MCF 10A (cell line): ENCODE measurements around the gene PLPP3. TPM values are rescaled to one million over a fixed set of nuclear protein-coding genes. Genes with fewer than 3 reads are reported as not detected.

ENCODE experiments used
- BruUV-seq: library from RNA; stranded (reverse); fragments of 400-500 nt; replicated peaks from 2 replicates; lab custom pipeline; 2021; lab: Mats Ljungman, UMichigan
- CTCF ChIA-PET: fragments of 300-600 bp; sonication (Branson Sonifier 250); formaldehyde crosslinking; extraction: SDS; loops from one replicate; lab custom pipeline; 2021; ENCODE audit warnings: antibody characterized with exemption, inconsistent platforms; lab: Yijun Ruan, JAX
- POLR2A ChIA-PET: fragments of 300-600, 350-650 bp; sonication (Branson Sonifier 250); formaldehyde crosslinking; extraction: SDS; loops from one replicate; lab custom pipeline; 2020; ENCODE audit warnings: antibody characterized with exemption, inconsistent platforms; lab: Yijun Ruan, JAX
- DNase-seq: peaks from one replicate; pipeline ENCODE4 v3.0.0-alpha.2; 2018; ENCODE audit not compliant: unreplicated experiment
- H3K27ac Mint-ChIP-seq: one replicate; pipeline ENCODE4 v1.8.0; 2022; ENCODE audit warnings: mild to moderate bottlenecking, low read depth, mixed read lengths; ENCODE audit not compliant: unreplicated experiment
- H3K27me3 Mint-ChIP-seq: one replicate; pipeline ENCODE4 v1.8.0; 2022; ENCODE audit warnings: mixed read lengths; ENCODE audit not compliant: insufficient read depth, unreplicated experiment
- H3K36me3 Mint-ChIP-seq: one replicate; pipeline ENCODE4 v1.8.0; 2022; ENCODE audit warnings: mild to moderate bottlenecking, moderate library complexity, mixed read lengths; ENCODE audit not compliant: insufficient read depth, unreplicated experiment
- H3K4me1 Mint-ChIP-seq: one replicate; pipeline ENCODE4 v1.8.0; 2022; ENCODE audit warnings: mixed read lengths; ENCODE audit not compliant: insufficient read depth, unreplicated experiment
- H3K4me3 Mint-ChIP-seq: one replicate; pipeline ENCODE4 v1.8.0; 2022; ENCODE audit warnings: mild to moderate bottlenecking, moderate library complexity, mixed read lengths; ENCODE audit not compliant: unreplicated experiment
- H3K9me3 Mint-ChIP-seq: one replicate; pipeline ENCODE4 v1.8.0; 2022; ENCODE audit warnings: mixed read lengths; ENCODE audit not compliant: unreplicated experiment
- CTCF ChIP-seq: fragments of 200-600 bp; IDR thresholded peaks from one replicate; pipeline ENCODE4 v1.8.0; 2022; ENCODE audit warnings: antibody characterized with exemption, mild to moderate bottlenecking; ENCODE audit not compliant: unreplicated experiment
- intact Hi-C: fragments of 100-400 bp; cut with micrococcal nuclease; formaldehyde crosslinking; loops from 2 replicates; pipeline ENCODE4 v1.14.1; 2022
- total RNA-seq: library from RNA; stranded (reverse); gene quantifications from 2 replicates; pipeline ENCODE4 v1.2.3, GENCODE V29; 2022

The PLPP3 gene
- total RNA-seq, 1 experiment from 2014 or later = 0.84 TPM

GRCh38 chr1:56489695-56490094 lies 89.7 kb downstream of the PLPP3 start:
- H3K36me3 Mint-ChIP-seq = no peaks in the 10 kb centered on the region
- ChIA-PET CTCF (no interaction called here), POLR2A (no interaction called here)
- no peaks in the 10 kb centered on the region for H3K27me3 Mint-ChIP-seq
- DNase-seq = no peak
- no peak overlapping the region for H3K4me3 Mint-ChIP-seq
- no peaks in the 10 kb centered on the region for H3K9me3 Mint-ChIP-seq
- intact Hi-C loops = no loop called here
- H3K4me1 Mint-ChIP-seq = peaks cover 9% of the 10 kb centered on the region
- BruUV-seq = no TSS peak
- no peak overlapping the region for H3K27ac Mint-ChIP-seq
- no peak for TF ChIP-seq CTCF

GRCh38 chr1:56484695-56485094 lies 94.7 kb downstream of the PLPP3 start:
- Mint-ChIP-seq H3K27me3 (no peaks in the 10 kb centered on the region), H3K27ac (no peak overlapping the region), H3K4me1 (no peaks in the 10 kb centered on the region), H3K36me3 (no peaks in the 10 kb centered on the region), H3K4me3 (no peak overlapping the region), H3K9me3 (no peaks in the 10 kb centered on the region)
- no peak for TF ChIP-seq CTCF
- BruUV-seq = no TSS peak
- CTCF ChIA-PET = interaction anchor here (0.6 kb wide), 1 partner anchor 1092 kb away, joined by 3 read pairs; no protein-coding TSS in a partner anchor
- intact Hi-C loops = no loop called here
- POLR2A ChIA-PET = interaction anchor here (0.6 kb wide), 1 partner anchor 754 kb away, joined by 3 read pairs; no protein-coding TSS in a partner anchor
- DNase-seq = no peak

GRCh38 chr1:56483104-56483503 lies 96.3 kb downstream of the PLPP3 start:
- Mint-ChIP-seq H3K4me3 (no peak overlapping the region), H3K36me3 (no peaks in the 10 kb centered on the region), H3K4me1 (no peaks in the 10 kb centered on the region), H3K27me3 (no peaks in the 10 kb centered on the region), H3K9me3 (no peaks in the 10 kb centered on the region), H3K27ac (no peak overlapping the region)
- no peak for TF ChIP-seq CTCF
- intact Hi-C loops = no loop called here
- no peak for DNase-seq
- CTCF ChIA-PET = interaction anchor here (0.8 kb wide), 1 partner anchor 12 kb away, joined by 5 read pairs; no protein-coding TSS in a partner anchor
- no TSS peak for BruUV-seq
- POLR2A ChIA-PET = no interaction called here

GRCh38 chr1:56482486-56482885 lies 96.9 kb downstream of the PLPP3 start:
- Mint-ChIP-seq H3K4me1 (no peaks in the 10 kb centered on the region), H3K9me3 (no peaks in the 10 kb centered on the region), H3K27me3 (no peaks in the 10 kb centered on the region), H3K36me3 (no peaks in the 10 kb centered on the region), H3K4me3 (no peak overlapping the region), H3K27ac (no peak overlapping the region)
- ChIA-PET CTCF (no interaction called here), POLR2A (no interaction called here)
- no peak for DNase-seq
- no TSS peak for BruUV-seq
- intact Hi-C loops = no loop called here
- TF ChIP-seq CTCF = no peak
